NCI-H1417 (cell line): ENCODE results near the gene MARVELD1.
"Not testable (repeated sequence)": the region's sequence is repeated elsewhere in the genome, so short reads cannot be mapped to it uniquely, and the experiment has no call there.

ENCODE experiments used
- DNase-seq, 3 experiments: peaks; one replicate each; lab custom pipeline; 2025; lab: John Stamatoyannopoulos, UW

The MARVELD1 gene

DNA sequence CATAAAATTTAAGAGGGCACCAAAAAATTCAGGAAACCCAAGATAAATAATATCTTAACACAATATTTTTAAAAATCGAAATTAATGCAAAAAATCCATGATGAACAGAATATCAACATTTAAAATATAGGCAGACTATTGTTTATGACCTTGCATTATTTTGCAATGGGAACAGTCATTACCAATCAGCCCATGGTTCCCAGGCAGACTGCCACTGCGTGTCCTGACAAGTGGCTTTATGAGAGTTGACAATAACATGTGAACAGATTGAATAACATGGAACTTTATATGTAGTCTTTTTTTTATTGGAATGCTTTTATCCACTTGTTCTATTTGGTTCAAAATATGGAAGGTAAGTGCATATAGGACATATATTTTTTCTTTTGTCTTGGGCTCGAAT, 23.4 kb upstream of the MARVELD1 start:
- DNase-seq = no peak

DNA sequence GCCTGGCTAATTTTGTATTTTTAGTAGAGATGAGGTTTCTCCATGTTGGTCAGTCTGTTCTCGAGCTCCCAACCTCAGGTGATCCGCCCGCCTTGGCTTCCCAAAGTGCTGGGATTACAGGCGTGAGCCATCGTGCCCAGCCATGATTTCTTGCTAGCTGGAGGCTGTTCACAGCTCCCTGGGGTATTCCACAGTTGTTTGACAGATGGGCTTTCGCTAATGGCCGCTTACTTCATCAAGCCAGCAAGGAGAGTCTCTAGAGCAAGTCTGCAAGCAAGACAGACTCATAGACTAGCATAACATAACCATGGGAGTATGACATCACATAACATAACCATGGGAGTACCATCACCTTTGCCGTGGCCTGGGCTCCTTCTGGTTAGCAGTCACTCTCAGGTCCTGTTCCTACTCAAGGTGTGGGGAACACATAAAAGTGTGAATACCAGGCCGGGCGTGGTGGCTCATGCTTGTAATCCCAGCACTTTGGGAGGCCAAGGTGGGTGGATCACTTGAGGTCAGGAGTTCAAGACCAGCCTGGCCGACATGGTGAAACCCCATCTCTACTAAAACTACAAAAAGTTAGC, 15.4 kb upstream of the MARVELD1 start:
- not testable (repeated sequence) for DNase-seq

DNA sequence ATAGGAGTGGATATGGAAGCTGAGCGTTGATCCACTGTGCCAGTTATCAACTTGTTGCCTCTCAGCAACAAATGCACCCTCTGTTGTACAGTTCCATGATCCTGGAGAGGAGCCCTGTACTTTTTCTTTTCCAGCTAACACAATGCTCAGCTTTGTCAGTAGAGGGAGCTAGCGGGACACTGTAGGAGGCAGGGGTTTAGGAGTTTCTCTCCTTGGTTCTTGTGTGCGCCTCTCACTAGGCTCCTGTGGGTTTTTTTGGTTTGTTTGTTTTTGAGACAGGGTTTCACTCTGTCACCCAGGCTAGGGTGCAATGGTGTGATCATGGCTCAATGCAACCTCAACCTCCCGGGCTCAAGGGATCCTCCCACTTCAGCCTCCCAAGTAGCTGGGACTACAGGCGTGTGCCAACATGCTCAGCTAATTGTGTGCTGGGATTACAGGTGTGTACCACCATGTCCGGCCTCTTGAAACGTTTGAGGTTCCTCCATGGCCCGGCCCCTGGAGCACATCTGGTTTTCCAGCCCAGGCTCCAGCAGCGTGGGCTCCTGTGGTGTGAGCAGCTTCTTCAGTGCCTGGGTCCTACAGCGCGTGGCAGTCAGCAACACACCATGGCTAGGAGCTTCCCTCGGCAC, 12.0 kb upstream of the MARVELD1 start:
- peak; percentile 29 to 72 (median 37) for DNase-seq

DNA sequence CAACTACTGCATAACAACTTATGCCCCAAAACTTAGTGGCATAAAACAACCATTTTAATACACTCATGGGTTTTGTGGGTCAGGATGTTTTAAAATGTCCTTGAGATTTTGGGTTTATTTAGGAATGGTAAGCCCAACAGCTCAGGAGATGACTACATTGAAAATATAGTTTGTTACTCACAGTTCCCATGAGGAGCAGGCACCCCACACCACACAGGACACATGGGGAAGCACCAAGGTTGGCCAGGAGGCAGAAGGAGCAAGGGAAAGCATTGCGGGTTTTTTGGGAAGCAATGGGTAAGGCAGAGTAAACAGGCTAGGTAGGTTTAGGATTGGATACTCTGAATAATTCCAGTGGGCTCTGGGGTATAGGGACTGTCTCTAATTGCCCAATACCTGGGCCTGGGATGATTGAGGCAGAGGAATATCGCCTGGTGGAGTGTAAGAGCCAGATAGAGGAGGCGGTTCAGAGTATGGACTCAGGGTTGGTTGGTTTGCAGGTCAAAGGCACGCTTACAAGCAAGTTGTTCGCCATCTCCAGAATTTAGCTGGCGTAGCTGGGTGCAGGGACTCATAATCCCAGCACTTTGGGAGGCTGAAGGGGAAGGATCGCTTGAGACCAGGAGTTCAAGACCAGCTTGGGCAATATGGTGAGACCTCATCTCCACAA, 10.0 kb upstream of the MARVELD1 start:
- DNase-seq = no peak

DNA sequence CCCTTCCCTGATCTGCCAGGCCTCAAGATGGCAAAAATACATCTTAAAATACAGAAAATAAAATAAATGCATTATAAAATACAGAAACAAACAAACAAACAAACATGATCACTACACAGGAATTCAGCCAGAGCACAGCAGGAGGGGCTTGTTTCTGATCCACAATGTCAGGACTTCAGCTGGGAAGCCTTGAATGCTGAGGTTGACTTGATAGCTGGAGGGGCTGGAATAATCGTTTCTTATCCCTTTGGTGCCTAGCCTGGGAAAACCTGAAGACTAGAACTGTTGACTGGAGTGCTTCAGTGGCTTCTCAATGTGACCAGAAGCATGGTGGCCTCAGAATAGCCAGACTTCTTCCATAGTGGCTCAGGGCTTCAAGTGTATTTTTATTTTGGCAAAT, 9.2 kb upstream of the MARVELD1 start:
- no peak for DNase-seq

DNA sequence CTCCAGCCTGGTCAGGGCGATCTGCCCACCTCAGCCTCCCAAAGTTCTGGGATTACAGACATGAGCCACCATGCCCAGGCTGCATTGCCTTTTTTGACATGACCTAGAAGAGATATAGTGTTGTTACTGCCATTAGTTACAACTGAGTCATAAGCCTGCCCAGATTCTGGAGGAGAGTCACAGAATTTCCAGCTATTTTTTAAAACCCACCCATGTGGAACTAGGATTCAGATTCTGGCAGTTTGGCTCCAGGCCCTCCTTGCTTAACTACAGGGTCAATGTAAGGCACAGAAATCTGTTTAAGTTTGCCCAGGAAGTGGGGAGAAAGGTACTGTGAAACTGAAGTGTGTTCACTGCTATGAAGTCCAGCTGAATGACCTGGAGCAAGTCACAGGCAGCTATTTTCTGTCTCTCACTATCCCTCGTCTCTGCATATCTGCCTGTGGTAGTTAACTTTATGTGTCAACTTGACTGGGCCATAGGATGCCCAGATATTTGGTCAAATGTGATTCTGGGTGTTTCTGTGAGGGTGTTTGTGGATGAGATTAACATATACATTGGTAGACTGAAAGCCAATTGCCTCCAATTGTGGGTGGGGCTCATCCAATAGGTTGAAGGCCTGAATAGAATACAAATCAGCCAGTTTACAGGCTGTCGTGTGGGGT, 8.4 kb upstream of the MARVELD1 start:
- DNase-seq = no peak

DNA sequence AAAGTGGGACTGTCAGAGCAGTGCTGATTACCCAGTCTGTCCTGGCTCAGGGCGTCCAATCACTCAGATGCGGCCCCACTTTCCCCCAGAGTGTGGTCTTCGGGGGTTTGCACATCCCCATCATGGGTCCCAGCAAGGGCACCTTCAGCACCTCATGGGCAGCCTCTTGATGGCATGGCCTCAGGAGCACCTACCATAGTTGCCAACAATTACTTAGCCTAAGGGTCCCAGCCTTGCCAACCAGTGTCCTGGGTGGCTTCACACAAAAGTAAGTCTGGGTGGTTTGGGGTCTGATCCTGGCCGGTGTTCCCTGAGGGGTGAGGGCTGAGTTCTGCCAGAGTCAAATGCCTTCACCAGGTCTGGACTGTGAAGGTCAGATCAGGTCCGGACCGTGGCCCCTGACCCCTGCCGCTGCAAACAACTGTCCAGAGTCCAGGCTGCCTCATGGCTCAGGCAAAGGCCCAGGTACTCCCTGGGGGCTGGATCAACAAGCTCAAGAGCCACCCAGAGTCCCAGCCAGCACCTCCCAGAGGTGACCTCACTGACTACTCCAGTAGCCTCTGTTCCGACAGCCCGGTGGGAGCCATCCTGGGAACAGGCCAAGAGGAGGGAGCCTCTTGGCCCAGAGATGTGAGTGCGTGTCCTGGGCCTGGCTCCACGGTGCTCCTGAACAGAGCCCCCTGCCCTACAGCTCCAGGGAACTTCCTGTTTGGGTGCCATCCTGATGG, 6.2 kb upstream of the MARVELD1 start:
- DNase-seq = no peak

DNA sequence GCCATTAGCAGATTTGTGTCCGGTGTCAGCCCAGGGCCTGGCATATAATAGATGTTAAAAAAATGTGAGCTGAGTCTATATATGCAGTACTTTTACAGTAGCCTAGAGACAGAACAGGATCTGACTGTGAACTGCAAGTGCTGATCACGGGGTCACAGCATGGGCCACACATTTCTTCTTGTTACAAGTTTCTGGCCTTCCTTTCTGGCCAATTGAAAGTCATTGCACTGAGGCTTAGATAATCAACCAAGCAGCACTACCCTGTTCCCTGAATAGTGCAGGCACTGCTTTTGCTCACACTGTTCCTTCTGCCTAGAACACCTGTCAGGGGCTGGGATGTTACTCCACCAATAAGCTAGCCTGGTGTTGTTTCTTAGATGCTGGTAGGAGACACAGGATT, 5.4 kb upstream of the MARVELD1 start:
- no peak for DNase-seq

DNA sequence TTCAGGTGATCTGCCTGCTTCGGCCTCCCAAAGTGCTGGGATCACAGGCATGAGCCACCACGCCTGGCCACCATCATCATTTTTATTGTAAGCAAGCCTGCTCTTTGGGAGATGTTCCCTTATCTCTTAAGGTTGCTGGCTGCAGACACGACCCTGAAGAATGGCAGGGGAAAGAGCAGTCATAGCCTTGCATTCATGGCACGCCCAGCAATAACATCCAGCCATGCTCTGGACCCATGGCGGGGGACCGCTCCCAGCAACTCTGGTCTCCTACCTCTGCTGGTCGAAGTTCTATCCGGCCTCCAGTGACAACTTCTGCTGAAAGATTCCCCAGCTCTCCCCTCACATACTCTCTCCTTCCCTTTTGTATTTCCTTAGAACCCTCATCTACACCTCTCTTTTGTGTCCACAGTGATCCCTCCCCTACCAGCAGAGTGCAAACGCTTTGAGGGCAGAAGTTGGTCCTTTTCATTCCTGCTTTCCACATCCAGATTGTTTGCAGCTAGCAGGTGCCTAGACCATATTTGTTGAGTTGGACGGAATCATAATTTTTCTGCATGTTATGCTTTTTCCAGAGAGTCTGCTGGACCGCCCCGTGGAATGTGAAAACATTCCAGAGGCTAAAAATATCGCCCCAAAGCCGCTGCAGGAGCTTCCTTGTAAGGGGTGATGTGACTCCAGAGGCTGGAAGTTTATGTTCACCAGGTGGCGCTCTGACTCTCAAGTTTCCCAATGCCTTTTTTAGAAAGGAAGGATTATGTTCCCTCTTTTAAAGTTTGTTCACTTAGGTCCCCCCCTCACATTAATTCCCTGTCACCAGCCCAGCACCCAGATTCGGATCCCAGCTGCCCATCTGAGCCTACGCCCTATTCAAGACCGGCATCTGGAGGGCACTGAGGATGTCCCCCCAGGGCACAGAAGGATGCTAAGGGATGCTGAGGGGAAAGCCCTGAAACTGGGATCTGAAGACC, 4.3 kb upstream of the MARVELD1 start:
- DNase-seq = peak in 2 of 3 experiments; percentile 31 to 56

DNA sequence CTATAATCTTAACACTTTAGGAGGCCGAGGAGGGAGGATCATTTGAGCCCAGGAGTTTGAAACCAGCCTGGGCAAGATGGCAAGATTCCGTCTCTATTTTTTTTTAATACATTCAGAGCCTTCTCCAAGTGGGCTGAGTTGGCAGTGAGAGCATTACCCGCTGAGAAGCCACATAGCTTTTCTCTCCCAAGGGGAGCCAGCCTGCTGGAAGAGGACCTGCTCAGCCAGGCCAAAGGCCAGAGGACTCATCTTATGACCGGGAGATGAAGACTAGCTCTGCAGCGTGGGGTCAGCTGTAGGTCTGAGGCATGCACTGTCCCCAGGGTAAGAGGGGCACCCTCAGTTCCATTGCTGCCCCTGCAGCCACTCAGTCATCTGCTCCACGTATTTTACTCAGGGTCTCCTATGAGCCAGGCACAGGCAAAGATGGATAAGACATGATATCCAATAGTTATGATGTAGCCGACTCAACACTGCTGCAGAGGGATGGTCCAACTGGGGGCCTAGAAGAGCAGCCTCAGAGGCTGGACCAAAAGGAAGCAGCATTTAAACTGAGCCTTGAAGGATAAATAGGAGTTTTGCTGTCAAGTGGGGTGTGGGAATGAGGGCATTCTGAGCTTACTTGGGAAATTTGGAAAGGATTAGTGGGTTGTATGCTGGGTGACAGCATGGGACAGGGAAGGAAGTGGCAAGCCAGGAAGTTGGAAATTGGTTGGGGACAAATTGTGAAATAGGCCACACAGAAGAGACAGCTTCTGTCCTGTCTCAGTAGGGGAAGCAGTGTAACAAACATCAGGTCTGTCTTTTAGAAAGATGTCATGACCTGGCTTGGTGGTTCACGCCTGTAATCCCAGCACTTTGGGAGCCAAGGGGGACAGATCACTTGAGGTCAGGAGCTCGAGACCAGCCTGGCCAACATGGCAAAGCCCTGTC, 1.6 kb upstream of the MARVELD1 start:
- no peak for DNase-seq

DNA sequence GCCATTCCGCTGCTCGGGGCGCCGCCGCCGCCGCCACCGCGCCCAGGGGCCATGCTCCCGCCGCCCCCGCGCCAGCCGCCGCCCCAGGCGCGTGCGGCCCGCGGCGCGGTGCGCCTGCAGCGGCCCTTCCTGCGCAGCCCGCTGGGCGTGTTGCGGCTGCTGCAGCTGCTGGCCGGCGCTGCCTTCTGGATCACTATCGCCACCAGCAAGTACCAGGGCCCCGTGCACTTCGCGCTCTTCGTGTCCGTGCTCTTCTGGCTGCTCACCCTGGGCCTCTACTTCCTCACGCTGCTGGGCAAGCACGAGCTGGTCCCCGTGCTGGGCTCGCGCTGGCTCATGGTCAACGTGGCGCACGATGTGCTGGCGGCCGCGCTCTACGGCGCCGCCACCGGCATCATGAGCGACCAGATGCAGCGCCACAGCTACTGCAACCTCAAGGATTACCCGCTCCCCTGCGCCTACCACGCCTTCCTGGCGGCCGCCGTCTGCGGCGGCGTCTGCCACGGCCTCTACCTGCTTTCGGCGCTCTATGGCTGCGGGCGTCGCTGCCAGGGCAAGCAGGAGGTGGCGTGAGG, 383 bp downstream of the MARVELD1 start:
- peak; percentile 36 to 79 (median 79) for DNase-seq

DNA sequence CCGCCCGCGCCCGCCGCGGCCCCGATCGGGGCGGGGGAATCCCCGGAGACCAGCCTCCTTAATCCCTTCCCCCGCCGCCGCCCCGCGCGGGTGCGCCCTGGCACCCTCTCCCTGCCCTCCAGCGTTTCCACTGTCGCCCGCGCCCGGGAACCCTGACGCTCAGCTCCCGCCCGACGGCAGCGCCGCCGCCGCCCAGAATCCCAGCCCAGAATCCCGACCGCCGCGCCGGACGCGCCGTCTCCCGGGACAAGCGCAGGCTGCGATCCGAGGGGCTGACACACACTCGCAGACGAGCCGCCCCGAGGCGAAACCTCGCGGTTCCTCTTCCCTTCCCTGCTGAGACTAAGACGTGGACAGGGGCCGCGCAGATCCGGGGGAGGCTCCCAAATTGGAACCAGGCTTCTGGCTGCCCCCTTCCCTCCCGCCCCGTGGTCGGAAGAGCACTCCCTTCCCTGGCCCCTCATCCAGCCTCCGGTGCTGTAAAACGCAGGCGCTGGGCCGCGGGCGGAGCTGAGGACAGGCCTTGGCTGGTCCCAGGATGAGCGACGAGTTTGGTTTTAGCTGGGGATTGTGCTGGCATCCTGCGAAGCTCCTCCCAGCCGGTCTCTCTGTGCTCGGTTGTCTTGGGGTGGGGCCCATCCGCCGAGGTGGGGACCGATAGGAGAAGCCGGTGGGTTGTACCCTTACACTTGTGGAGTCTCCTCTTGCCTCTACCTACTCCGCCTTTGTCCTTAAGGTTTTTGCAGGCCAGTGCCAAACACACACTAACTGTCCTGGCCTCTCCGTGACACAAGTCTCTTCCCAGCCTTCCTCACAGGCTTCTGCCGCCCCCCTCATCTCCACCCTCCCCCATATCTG, 1.1 kb downstream of the MARVELD1 start:
- no peak for DNase-seq

DNA sequence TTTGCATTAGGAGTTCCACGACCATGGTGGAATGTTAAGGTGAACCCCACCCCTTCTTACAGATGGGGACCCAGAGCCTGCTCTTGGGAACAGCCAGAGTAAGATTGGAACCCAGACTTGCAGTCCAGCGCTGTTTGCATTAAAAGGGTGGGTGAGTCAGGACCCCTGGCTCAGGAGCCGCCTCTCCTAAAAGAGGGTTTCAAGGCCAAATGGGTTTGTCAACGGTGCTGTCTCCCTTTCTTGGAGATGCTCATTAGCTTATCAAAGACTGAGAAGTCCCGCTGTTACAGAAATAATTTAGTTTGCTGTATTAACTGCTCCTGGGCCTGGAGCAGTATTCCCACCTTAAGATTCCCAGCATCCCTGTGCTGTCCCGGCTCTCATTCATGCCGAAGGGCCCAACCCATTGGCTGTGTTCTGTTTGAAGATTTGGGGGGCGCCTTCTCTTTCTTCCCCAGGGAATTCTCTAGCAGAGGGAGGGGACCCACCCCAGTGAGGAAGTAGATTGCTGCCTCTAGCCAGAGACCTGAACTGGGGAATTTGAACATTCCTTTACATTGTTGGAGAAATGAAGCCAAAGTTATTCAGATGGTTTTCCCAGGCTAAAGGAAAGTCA, 1.8 kb downstream of the MARVELD1 start:
- no peak for DNase-seq

DNA sequence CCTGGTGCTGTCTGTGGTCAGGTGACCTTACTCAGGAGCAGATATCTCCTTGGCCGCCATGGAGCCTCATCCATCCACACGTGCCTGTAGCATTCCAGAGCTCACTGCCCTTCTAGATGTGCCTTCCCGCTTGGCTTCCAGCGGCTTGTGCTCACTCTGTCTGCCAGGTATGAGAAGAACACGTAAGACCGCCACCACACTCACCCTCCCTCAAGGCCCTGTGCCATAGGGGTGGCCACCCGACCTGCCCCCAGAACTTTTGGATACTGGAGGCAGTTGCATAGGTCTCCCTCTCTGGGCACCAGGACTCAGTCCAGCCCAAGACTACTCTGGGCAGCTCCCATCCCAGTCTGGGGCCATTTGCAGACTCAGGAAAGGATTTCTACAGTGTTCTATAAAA, 4.1 kb downstream of the MARVELD1 start:
- DNase-seq = no peak

DNA sequence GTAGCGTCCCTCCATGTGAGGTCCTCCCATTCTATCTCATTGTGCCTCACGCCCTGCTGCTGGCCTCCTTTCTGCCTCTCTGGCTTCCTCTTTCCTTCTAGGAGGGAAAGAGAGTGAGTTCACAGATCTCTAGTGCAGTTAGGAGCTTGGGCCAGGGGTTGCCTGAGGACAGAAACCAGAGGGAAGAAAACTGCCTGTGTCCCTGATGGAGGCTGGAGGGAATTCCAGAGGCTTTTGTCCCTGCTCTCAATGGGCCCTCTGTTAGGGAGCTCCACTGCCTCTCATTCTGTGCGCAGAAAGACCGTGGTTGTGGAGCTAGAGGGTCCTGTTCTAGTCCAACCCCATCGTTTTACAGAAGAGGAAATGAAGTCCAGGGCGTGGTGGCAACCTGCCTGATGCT, 4.6 kb downstream of the MARVELD1 start:
- no peak for DNase-seq

DNA sequence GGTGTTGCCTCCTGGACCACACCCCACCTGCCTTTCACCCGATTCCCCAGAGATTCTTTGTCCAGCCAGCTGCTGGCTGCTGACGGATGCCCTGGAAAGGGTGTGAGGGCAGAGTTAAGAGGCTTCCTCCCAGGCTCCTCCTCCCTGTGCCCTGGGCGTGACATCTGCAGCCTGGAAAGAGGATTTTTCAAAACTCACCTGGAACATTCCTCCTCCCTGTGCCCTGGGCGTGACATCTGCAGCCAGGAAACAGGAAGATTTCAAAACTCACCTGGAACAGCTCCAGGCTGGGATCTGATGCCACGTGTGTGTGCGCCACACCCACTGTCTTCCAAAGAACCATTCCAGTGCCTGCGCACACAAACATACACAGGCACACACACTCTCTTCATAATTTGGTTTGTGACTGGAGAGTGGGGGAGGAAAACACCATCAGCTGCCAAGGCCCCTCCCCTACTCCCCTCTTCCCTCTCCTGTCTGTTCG, 5.2 kb downstream of the MARVELD1 start:
- peak; percentile 52 to 79 (median 63) for DNase-seq

DNA sequence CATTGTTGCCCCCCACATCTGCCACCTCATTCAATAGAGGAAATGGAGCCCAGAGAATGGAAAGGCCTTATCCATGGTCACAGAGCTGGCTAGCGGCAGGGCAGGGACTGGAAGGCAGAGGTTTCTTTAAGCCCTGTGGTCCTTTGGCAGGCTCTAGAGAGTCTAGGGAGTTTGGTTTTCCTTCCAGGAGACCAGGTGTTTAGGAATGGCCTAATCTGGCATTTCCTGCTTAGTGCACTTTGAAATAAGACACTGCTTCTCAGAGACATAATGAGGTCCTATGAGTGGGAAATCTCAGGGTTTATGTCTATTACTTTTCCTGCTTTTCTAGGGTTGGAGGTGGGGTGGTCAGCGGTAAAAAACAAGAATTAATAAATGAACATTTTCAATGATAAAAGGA, 6.1 kb downstream of the MARVELD1 start:
- no peak for DNase-seq
